Stomach (tissue), 4 donors: ENCODE data around the gene PLEKHM1.

ENCODE experiments used
- CTCF ChIP-seq, 7 experiments: fragments of 450-650 bp in 4 of 7; fragments of 200-600 bp in 3 of 7; sonication (generic) in 3 of 7; IDR thresholded peaks; one replicate each; pipeline ENCODE4 v1.5.1; 2016 to 2019; ENCODE audit warnings: antibody characterized with exemption in 7 of 7, control low read depth in 2 of 7, mild to moderate bottlenecking in 1 of 7
- EP300 ChIP-seq: sonication (generic); formaldehyde crosslinking; IDR thresholded peaks from one replicate; pipeline ENCODE4 v1.6.1; 2017; ENCODE audit warnings: antibody characterized with exemption
- POLR2A ChIP-seq, 4 donors: fragments of 450-650 bp; IDR thresholded peaks; one replicate each; pipeline ENCODE4 v1.6.1; 2016; ENCODE audit warnings: antibody characterized with exemption in 4 of 4, control low read depth in 2 of 4, mild to moderate bottlenecking in 1 of 4, moderate library complexity in 1 of 4
- POLR2AphosphoS5 ChIP-seq, 3 donors: sonication (generic); formaldehyde crosslinking; IDR thresholded peaks; one replicate each; pipeline ENCODE4 v1.6.1; 2016; ENCODE audit warnings: antibody characterized with exemption in 3 of 3

- TF ChIP-seq POLR2A (IDR thresholded peaks at IDR 0.05), result no peak
- TF ChIP-seq CTCF (IDR thresholded peaks at IDR 0.05), result peak in 6 of 7 experiments; percentile 86 to 100 (median 97)
- peak in 1 of 3 donors; percentile 65 for TF ChIP-seq POLR2AphosphoS5 (IDR thresholded peaks at IDR 0.05)
- TF ChIP-seq EP300, result no peak
Measured at GRCh38 chr17:45428050-45428617, 62.4 kb downstream of the PLEKHM1 start.
